ENCODE measurements around the gene BRD3.

DNA sequence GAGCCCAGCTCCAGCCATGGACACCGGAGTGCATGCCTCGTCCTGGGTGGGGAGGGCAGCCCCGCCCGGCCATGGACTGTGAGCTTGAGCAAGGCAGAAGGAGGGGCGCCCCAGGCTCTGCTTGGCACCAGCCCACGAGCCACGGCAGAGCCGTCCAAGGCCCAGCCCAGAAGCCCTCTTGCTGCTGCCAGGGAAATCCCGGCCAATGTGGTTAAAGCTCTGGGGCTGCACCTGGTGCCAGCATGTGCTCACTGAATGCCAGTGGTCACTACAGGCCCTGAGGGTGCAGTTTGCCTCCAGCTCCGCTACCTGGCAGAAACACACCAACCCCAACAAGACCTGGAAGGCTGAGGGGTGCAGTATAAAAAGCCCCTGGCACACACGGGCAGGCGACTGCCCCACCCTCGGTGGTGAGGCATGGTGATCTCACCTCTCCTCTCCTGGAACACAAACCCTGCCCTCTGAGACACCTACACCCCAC lies 11.8 kb downstream of the BRD3 start:
- TF ChIP-seq, protein P1, sequence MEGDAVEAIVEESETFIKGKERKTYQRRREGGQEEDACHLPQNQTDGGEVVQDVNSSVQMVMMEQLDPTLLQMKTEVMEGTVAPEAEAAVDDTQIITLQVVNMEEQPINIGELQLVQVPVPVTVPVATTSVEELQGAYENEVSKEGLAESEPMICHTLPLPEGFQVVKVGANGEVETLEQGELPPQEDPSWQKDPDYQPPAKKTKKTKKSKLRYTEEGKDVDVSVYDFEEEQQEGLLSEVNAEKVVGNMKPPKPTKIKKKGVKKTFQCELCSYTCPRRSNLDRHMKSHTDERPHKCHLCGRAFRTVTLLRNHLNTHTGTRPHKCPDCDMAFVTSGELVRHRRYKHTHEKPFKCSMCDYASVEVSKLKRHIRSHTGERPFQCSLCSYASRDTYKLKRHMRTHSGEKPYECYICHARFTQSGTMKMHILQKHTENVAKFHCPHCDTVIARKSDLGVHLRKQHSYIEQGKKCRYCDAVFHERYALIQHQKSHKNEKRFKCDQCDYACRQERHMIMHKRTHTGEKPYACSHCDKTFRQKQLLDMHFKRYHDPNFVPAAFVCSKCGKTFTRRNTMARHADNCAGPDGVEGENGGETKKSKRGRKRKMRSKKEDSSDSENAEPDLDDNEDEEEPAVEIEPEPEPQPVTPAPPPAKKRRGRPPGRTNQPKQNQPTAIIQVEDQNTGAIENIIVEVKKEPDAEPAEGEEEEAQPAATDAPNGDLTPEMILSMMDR (IDR thresholded peaks at IDR 0.05 in 4 of 5, conservative IDR thresholded peaks at IDR 0.05 in 1 of 5): no peak
- no peak for TF ChIP-seq POLR2A (IDR thresholded peaks at IDR 0.05)
